GM18870 (cell line): Measurements from ENCODE around the gene CARD11.
A peak's percentile ranks its signal among the peaks of the same experiment; 100 is the strongest.

Experiments
- ATAC-seq: cut with Tn5 transposase; IDR thresholded peaks from one replicate; pipeline ENCODE4 v1.9.1; 2021; ENCODE audit warnings: moderate library complexity; ENCODE audit not compliant: unreplicated experiment

The CARD11 gene

GRCh38 chr7:3043544-3044371 is at the start of gene CARD11:
Gene CARD11 (minus strand): TSS chr7:3043867. CDS start chr7:2958506, 85,361 bp downstream.
- ATAC-seq, result no peak

GRCh38 chr7:3092468-3092867 is 48.8 kb upstream of the CARD11 start:
- peak; percentile 73 for ATAC-seq

DNA sequence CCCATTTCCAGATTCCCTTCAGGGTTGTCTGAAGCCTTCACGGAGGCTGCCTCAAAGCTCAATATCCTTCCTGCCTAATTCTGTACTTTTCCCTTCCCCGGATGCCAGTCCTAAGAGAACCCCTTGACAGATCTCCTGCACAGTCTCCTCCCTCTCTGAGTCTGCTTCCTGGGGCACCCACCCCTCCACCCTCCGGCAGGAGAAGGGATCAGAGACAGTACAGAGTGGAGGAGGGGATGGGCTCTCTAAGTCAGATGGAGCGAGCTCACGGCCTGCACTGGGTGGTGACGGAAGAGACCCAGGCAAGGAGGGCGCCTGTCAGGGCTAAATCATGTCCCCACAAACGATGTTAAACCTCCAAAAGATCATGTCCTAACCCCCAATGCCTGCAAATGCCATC is 48.0 kb upstream of the CARD11 start:
- no peak for ATAC-seq

DNA sequence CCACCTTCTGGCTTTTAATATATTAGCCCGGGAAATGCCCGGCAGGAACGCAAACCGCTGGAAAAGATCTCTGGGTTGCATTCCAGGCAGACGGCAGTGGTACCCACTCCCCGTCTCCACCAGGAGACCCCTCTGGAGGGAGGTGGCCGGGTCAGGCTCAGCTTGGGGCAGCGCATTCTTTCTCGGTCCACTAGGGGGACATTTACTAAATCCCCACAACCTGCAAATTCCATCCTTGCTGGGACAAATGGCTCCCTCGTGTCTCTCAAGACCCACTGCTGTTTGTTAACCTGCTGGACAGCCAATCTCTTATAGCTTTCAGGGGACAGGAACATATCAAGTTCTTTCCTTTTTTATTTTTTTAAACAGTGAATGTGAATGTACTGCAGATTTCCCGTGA is 45.8 kb upstream of the CARD11 start:
- no peak for ATAC-seq

DNA sequence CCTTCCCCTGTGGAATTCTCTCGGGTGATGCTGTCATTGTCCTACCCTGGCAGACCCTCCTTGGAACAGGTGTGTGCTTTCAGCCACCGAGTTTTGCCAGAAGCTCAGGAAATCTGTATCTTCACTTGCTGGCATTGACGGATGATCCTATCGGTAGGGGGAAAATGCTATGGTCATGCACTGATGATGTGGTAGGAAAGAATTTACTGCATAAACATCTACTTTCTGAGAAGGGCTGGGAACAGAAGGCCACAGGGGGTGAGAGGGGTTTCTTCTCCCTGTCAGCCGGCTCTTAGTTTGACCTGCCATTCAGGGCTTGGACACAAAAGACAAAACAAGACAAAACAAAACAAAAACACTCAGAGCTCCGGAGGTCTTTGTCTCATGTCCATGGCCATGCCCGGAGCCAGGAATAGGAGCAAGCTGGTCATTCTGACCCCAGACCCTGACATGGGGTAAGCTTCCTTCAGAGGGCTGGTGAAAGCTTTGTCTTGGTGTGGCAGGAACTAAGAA is 43.6 kb upstream of the CARD11 start:
- no peak for ATAC-seq

- no peak for ATAC-seq
Observed at GRCh38 chr7:3083350-3083749, 39.7 kb upstream of the CARD11 start.

DNA sequence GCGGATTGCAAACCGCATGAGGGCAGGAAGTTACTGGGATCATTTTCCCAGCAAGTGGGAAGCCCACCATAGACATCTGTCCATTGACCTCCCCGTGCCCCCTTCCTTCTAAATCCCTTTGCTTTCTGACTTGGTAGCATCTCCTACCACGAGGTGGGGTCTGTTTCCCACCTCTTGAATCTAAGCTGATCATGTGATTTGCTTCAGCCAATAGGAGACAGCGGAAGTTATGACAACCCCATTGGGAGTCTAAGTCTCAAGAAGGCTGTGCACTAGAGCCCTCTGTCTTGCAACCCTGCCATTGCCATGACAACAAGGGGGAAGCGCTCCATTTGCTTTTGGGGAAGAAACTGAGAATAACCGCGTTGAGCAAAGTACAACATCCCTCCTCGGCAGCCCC is 39.2 kb upstream of the CARD11 start:
- no peak for ATAC-seq

DNA sequence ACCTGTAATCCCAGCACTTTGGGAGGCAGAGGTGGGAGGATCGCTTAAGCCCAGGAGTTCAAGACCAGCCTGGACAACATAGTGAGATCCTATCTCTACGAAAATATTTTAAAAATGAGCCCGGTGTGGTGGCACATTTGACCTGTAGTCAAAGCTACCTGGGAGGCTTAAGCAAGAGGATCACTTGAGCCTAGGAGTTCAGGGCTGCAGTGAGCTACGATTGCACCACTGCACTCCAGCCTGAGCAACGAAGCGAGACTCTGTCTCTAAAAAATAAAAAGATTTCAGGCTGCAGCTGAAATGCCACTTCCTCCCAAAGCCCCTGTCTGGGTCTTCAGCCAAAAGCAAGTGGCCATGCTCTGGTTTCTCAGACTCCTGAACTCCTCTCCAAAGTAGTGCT is 38.7 kb upstream of the CARD11 start:
- no peak for ATAC-seq

- ATAC-seq, result no peak
Observed at GRCh38 chr7:3080106-3080505, 36.4 kb upstream of the CARD11 start.

- no peak for ATAC-seq
Observed at GRCh38 chr7:3078514-3078913, 34.8 kb upstream of the CARD11 start.

- ATAC-seq, result no peak
Observed at GRCh38 chr7:3076700-3077099, 33.0 kb upstream of the CARD11 start.

GRCh38 chr7:3076163-3076562 is 32.5 kb upstream of the CARD11 start:
- ATAC-seq, result no peak

DNA sequence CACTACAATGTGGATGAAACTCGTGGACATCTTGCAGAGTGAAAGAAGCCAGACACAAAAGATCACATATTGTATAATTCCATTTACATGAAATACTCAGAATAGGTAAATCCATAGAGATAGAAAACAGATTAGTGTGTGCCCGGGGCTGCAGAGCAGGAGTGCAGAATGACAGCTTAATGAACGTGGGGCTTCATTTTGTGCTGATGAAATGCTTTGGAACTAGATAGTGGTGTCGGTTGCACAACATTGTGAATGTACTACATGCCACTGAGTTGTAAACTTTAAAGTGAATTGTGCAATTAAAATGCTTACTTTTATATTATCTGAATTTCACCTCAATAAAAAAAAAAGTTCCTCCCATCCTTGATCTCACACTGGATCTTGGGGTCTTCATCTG is 31.8 kb upstream of the CARD11 start:
- no peak for ATAC-seq

DNA sequence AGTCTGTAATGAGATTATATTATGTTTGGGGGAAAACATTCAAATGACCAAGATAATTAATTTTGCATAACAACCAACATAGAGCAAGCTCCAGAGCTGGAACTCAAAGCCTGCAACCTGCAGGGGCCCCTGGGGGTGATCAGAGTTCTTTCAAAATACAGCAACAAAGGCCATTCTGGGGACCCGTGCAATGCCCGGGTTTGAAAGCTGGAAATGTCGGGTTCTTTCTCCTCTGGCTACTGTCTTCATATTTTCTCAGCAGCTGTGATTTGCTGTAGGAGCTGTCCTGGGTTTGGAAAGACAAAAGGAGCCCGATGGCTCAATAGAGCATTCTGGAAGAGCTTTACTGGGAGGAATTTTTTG is 30.8 kb upstream of the CARD11 start:
- no peak for ATAC-seq

GRCh38 chr7:3073763-3074458 is 30.2 kb upstream of the CARD11 start:
- no peak for ATAC-seq

GRCh38 chr7:3070908-3071307 is 27.2 kb upstream of the CARD11 start:
- no peak for ATAC-seq

DNA sequence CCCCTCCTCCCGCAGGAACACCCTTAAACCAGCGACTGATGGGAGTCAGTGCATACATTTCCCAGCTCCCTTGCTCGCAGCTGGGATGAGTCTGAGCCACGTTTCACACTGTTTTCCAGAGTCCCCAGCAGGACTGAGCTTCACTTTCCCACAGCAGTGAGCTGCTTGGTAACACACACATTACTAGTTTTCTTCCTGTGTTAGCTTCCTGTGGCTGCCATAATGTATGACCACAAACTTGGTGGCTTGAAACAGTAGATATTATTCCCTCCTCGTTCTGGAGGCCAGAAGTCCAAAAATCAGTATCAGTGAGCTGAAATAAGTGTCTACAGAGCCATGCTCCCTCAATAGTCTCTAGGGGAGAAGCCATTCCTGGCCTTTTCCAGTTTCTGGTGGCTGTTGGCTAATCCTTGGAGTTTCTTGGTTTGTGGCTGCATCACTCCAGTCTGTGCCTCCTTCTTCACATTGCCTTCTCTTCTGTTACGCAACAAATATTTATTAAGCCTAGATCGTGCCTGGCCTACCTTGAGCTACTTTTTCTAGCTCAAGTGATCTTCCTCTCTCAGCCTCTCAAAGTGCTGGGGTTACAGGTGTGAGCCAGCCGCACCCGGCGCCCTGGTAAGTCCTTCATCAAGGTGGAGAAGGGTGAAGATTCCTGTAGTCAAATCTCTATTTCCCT is 26.2 kb upstream of the CARD11 start:
- no peak for ATAC-seq

DNA sequence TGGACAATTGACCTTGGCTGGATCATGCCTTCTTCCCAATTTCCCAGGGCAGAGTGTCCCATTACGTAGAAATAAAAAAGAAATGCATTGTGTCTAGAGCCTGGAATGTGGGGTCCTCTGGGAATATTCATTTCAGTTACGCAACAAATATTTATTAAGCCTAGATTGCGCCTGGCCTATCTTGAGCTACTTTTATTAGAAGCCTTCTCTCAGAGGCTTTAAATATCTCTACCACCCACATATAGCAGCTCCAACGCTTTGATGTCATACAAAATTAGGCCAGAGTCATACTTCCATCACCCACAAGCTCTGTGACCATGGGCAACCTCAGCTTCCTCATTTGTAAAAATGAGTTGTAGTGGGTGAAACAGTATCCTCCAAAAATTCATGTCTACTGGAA is 24.9 kb upstream of the CARD11 start:
- ATAC-seq, result no peak

GRCh38 chr7:3067606-3068380 is 24.1 kb upstream of the CARD11 start:
- ATAC-seq, result no peak

DNA sequence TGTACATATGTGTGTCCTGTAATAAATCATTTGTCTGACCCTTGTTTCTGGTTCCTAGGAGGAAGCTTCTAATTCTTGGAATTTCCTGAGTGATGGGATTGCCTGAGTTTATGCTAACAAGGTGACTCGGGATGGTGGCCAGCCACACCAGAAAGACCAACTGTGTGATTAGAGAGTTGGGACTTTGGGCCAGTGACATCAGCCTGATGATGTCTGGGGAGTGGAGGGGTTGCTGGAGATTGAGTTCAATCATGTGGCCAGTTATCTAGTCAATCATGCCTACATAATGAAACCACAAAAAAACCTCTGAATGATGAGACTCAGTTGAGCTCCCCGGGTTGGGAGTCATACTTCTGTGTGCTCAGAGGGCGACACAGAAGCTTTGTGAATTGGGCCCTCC is 23.5 kb upstream of the CARD11 start:
- no peak for ATAC-seq

- ATAC-seq, result no peak
Observed at GRCh38 chr7:3066506-3066905, 22.8 kb upstream of the CARD11 start.
